GM19043 (cell line): ENCODE measurements around the gene SPECC1.
"Not testable (repeated sequence)": the region's sequence is repeated elsewhere in the genome, so short reads cannot be mapped to it uniquely, and the experiment has no call there.

Source experiments
- ATAC-seq: cut with Tn5 transposase; IDR thresholded peaks from one replicate; pipeline ENCODE4 v1.9.1; 2021; ENCODE audit warnings: low read depth; ENCODE audit not compliant: unreplicated experiment

SPECC1 gene

DNA sequence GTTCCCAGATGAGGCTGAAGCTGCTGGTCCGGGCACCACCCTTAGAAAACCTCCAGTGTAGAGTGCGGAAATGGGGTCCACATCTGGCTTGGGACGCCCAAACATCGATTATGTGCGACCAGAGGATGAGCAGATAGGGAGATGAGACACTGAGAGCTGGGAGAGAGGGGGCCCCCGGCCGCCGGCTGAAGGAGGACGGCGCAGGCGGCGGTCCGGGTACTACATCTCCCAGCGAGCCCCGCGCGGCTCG lies 182 bp upstream of the SPECC1 start:
- peak; percentile 90 for ATAC-seq

DNA sequence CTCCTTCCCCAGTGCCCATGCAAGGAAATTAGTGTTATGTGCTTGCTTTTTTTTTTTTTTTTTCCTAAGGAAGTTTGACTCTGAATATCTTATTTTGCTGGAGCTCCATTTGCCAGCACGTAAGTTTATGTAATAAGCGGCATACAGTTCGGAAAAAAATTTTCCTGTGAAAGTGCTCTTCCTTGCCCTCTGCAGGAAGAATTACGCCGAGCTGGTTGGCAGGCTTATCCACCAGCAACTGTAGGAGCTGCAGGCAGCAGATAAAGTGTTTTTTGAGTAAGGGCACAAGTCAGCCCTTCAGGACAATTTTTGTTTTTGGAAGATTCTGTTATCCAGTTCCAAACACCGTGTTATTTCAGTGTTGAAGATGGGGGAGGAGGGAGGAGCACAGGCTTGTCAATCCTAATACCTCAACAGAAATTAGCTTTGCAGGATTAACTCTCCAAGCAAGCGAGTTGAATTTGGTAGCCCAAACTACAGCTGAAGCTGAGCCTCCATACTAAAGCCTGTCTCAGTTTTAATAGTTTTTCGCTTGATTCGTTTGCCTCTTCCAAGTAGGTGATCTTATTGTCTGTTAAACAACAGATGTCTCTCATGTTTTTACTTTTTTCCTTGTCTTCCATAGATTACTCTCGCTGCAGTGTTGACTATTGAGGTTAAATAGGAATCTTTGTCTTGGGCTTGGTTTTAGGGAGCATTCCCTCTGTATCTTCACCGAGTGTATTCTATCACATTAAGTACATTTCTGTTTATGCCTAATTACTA lies 1.1 kb downstream of the SPECC1 start:
- no peak for ATAC-seq

DNA sequence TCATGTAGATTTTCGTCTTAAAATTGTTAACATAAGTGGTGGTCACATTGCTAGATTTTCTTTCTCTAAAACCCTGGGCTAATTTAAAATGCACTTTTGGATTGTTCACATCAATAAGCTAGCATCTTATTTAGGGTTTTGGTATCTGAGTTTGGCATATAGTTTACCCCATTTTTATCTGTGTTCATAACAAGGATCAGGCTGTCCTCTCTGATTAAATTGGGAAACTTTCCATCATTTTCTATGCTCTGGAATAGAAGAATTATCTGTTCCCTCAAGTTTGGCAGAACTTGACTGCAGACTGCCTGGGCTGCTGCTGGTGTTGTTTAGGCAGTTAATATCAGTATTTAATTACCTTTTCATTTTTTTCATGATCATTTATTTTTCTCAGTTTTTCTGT lies 1.8 kb downstream of the SPECC1 start:
- no peak for ATAC-seq

DNA sequence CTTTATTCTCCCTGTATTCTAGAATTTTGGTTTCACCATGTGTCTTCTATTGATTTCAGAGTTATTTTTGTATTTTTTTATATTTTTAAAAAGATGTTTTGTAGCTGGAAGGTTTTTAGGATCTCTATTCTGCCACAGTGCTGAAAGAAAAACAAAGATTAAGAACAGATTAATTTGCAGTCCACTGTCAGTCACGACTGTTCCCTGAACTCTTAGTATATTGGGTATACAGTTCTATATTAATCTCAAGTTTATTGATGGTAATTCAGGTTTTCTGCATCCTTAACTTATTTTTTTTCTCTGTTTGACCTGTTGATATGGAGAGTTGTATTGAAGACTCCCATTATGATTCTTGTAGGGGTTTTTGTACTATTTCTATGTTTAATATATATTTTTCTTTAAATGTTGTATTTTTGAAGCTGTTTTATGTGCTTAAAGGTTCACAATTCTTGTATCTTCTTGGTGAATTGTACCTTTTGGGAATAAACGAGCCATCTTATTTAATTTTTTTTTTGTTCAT lies 2.9 kb downstream of the SPECC1 start:
- ATAC-seq, result no peak

DNA sequence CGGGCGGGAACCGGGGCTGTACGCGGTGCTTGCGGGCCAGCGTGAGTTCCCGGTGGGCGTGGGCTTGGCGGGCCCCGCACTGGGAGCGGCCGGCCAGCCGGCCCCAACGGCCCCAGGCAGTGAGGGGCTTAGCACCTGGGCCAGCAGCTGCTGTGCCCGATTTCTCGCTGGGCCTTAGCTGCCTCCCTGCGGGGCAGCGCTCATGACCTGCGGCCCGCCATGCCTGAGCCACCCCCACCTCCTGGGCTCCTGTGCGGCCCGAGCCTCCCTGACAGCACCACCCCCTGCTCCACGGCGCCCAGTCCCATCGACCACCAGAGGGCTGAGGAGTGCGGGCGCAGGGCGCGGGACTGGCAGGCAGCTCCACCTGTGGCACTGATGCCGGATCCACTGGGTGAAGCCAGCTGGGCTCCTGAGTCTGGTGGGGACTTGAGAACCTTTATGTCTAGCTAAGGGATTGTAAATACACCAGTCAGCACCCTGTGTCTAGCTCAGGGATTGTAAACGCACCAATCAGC lies 7.4 kb downstream of the SPECC1 start:
- not testable (repeated sequence) for ATAC-seq

DNA sequence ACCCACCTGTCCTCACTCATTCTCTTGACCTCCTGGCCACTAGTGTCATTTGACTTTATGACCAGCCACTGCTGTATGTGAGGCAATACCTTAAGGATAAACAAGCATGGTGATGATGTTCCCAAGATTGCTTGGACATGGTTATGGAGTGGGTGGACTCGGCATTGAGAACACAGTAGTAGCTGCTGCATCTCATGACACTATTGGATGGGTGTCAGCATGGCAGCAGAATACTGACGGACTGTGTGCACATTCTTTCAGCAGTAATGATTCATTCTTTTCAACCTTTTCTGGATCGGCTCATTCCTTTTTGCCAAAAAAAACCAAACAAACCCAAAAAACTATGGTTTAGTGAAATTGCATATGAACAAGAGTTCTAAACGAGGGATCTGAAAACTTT lies 13.5 kb downstream of the SPECC1 start:
- no peak for ATAC-seq

DNA sequence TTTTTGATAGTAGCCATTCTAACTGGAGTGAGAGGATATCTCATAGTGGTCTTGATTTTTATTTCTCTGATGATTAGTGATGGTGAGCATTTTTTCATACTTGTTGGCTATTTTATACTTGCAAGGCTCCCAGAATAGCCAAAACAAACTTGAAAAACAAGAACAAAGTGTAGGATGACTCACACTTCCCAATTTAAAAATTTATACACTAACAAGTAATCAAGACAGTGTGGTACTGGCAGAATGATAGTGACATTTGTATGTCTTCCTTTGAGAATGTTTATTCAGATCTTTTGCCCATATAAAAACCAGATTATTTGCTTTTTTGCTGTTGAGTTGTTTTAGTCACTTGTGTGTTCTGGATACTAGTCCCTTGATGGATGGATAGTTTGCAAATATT lies 17.8 kb downstream of the SPECC1 start:
- ATAC-seq, result no peak

DNA sequence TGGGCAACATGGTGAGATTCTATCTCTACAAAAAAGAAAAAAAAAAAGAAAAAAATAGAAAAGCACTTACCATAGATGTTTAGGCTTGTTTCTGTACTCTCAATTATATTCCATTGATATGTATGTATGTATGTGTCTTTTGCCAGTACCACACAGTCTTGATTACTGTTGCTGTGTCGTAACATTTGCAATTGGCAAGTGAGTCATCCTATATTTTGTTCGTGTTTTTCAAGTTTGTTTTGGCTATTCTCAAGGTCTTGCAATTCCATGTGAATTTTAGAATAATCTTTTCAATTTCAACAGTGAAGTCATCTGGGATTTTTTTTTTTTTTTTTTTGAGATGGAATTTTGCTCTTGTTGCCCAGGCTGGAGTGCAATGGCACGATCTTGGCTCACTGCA lies 19.3 kb downstream of the SPECC1 start:
- ATAC-seq, result no peak

DNA sequence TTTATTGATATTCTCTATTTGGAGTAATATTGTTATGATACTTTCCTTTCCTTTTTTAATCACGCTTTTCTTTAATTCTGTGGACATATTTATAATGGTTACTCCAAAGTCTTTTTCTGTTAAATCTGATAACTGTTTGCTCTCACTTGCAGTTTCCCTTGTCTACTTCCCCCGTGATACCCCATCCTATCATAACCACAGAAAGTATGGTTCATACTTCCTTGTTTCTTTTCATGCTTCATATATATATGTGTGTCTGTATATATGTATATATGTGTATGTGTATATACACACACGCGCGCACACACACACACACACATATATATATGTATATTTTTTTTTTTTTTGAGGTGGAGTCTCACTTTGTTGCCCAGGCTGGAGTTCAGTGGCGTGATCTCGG lies 23.5 kb downstream of the SPECC1 start:
- no peak for ATAC-seq

DNA sequence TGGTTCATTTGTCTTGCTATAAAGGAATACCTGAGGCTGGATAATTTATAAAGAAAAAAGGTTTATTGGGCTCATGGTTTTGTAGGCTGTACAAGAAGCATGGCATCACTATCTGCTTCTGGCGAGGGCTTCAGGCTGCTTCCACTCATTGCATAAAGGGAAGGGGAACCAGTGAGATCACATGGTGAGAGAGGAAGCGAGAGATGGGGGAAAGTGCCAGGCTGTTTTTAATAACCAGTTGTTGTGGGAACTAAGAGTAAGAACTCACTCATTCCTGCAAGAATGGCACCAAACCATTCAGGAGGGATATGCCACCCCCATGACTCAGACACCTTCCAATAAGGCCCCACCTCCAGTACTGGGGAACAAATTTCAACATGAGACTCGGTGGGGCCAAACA lies 24.3 kb downstream of the SPECC1 start:
- no peak for ATAC-seq

DNA sequence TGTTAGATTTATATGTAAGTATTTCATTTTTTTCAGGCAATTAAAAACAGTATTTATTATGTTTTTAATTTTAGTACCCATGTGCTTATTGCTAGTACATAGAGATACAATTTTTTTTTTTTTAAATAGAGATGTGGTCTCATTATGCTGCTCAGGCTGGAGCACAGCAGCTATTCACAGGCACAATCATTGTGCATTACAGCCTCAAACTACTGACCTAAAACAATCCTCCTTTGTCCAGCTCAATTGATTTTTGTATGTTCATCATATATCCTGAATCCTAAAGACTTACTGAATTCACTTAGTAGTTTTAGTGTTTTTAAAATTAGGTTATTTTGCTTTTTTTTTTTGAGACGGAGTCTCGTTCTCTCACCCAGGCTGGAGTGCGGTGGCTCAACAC lies 26.3 kb downstream of the SPECC1 start:
- no peak for ATAC-seq

DNA sequence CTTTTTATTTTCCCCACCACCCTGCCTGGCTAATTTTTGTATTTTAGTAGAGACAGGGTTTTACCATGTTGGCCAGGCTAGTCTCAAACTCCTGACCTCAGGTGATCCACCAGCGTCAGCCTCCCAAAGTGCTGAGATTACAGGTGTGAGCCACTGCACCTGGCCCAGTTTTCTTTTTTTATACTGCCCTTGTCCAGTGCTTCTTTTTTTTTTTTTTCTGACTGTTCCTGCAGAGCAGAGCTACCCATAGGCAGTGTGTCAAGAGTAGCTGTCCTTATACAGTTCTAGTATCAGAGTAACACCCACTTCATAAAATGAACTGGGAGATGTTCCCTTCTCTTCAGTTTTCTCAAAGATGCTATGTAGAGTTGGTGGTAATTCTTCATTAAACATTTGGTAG lies 28.1 kb downstream of the SPECC1 start:
- not testable (repeated sequence) for ATAC-seq

DNA sequence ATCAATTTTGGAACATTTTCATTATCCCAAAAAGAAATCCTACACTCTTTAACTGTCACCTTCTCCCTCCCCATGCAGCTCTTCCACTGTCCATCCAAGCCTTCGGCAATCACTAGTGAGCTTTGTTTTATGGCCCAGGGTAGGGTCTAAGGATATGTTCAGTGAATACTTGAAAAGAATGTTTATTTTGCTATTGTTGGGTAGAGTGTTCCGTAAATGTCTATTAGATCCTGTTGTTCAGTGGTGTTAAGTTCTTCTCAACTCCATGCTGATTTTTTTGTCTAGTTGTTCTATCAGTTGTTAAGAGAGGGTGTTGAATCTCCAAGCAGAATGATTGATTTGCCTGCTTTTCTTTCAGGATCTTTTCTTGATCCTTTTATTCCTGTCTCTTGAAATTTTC lies 29.9 kb downstream of the SPECC1 start:
- no peak for ATAC-seq

DNA sequence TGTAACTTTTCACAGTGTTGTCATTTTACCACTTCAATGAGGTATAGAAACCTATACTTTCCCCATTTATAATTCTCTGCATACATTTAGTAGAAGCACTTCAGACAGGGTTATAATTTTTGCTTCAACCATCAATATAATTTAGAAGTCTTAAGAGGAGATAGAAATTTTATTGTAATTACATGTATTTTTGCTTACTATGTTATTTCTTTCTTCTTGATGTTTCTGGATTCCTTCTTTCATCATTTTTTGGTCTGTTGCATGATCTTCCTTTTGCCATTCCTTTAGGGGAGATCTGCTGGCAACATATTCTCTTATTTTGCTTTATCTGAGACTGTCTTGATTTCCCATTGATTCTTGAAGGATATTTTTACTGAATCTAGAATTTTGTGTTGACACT lies 31.1 kb downstream of the SPECC1 start:
- ATAC-seq, result no peak

DNA sequence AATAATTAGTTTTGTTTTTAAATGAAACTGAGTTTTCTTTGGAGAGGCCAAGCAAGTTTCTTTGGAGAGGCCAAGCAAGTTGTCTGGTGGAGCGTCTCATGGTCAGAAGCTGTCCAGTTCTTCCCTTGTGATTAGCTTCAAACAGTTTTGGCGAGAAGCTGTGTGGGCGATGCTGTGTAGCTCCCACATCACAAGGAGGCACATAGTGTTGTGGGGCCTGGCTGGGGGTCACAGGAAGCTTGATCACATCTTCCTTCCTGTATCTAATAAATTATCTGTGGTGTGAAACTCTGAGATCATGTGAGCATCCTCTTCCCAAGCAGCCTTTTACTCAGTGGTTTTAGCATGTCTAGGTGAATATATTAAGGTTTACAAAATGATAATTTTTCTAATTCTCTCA lies 33.9 kb downstream of the SPECC1 start:
- no peak for ATAC-seq

DNA sequence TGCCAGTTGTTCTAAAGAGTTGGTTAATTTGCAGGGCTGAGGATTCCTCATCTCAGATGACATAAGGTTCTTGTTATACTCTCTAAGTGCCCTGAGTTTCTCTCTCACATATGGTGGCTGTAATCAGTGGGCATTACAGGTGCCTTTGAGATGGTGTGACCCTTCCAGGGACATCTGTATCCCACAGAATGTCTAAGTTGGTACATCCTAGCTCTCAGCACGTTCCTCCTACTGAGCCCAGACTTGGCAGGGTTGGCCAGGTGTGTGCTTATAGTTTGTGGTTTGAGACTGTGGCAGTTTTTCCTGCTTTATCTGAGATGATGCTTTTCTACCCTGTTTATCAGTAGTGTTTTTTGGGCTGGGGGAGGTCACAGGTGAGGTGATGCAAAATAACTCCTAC lies 36.3 kb downstream of the SPECC1 start:
- ATAC-seq, result no peak

DNA sequence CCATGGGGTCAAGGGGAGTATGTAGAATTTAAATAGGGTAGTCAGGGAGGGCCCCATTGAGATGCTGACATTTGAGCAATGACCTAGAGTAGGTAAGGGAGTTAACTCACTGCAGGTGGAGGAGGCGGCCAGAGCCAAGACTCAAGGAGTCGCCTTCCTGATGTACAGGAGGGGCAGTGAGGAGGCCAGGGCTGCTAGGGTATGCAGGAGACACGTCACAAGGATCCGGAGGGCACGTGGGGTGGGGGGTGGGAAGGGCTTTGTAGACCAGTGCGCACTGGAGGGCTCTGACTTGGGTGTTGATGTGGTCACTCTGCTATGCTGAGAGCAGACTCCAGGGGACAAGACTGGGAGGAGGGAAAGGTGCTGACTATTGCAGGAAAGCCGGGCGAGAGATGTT lies 37.5 kb downstream of the SPECC1 start:
- ATAC-seq, result no peak

DNA sequence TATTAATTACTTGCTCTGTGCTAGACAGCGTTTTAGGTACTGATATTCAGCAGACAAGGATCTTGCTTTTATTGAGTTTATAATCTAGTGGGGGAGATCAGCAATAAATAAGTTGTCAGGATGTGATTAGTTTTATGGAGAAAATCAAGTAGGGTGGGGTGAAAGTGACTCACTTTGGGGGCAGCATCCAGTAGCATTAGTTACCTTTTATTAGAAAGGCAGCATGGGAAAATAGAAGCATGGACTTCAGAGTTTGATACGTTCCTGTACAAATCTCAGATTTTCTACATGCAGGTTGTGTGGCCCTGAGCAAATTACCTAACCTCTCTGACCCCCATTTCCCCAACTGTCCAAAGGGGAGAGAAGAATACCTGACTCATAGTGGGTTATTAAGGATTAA lies 42.5 kb downstream of the SPECC1 start:
- no peak for ATAC-seq

DNA sequence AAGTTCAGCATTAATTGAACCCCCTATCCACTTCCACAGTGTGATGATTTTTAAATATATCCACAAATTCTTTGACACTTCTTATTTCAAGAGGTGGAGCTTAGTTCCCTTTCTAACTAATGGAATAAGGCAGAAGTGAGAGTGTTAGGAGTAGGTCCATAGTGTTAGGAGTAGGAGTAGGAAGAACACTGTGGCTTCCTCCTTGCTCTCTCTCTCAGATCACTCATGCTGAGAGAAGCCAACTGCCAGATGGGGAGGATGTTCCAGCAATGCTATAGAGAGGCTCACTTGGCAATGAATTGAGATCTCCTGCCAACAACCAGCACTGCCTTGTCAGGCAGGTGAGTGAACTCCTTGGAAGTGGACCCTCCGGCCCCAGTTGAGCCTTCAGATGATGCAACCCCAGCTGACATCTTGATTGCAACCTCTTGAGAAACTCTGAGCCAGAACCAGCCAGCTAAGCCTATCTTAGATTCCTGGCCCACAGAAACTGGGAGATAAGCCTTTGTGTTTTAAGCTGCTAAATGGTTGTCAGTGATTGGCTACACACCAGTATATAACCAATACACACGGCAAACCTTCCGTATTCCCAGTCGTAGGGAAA lies 44.3 kb downstream of the SPECC1 start:
- ATAC-seq, result no peak

DNA sequence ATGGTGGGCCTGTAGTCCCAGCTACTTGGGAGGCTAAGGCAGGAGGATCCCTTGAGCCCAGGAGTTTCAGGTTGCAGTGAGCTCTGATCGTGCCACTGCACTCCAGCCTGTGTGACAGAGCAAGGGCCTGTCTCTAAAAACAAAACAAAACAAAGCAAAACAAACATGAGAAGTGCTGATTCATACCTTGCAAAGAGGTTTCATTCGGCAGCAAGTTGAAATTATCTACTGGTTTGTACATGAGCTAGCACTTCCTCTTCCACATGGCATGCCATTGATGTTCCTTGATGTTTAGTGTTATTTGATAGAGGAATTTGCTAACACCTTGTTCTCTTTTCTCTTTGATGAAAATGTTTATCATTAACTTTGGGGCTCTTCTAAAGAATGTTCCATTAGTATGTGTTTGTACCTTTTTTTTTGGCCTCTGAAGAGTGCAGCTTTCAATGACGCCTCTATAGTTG lies 50.6 kb downstream of the SPECC1 start:
- peak; percentile 64 for ATAC-seq

DNA sequence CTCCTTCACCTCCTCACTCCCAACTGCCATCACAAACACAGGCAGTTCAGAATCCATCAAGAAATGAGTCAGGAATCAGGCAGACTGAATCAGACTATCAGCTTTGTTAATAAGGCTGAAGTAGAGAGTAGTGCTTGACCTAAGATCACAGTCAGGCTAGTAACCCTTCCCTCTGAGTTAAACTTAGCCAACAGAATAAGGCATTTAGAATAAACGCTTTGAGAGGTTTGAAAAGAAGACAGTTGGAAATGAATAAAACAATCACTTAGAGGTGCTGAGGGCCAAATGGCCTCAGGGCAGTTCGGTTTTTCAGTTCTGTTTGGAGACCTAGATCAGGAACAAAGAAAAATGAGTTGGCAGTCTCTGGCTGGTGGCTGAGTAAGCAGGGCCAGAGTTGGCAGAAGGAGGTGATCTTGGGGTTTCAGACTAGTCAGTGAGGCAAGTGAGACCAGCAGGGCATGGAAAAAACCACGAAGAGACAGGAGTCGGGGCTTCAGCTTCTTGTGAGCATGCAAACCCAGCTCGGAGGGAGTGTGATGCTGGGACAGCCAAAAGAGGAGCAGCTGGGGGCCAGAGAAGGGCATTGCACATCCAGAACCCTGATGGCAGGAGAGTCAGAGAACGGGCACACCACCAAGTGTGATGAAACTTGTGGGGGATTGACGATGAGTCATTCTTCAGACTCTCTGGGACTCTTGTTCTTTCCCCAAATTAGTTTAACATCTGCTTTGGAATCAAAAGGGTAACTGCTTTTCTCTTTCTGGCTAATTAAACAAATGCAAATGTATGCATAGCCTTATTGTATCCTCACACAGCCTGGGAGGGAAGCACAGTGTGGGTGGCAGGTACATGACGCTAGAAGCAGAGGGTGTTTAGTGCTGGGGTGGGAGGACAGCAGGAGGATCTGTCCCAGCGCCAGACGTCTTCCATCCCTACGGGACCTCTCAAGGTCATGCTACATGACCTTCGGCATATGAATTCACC lies 54.8 kb downstream of the SPECC1 start:
- no peak for ATAC-seq
